ENCODE data around the gene TOLLIP. TPM values are rescaled to one million over a fixed set of nuclear protein-coding genes. Genes with fewer than 3 reads are reported as not detected.

Gene TOLLIP
- total RNA-seq, 1 experiment from 2014 or later = 32.3 TPM

DNA sequence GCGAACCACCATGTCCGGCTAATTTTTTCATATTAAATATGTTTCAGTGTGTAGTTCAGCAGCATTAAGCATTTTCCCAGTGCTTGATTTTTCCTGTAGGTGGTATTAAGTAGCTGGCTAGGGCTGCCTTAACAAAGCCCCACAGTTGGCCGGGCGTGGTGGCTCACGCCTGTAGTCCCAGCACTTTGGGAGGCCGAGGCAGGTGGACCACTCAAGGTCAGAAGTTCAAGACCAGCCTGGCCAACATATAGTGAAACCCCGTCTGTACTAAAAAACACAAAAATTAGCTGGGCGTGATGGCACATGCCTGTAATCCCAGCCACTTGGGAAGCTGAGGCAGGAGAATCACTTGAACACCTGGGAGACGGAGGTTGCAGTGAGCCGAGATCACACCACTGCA lies 33.5 kb upstream of the TOLLIP start:
- Histone ChIP-seq H4K20me1 (ENCODE audit: control insufficient read depth, insufficient read depth, insufficient read length) (no peaks in the 10 kb centered on the region), H2BK20ac (ENCODE audit: low read depth, low read length, poor library complexity, severe bottlenecking) (no peak overlapping the region), H3K4ac (ENCODE audit: low read depth, low read length) (no peak overlapping the region), H3K9me3 (ENCODE audit: control insufficient read depth, low read depth, low read length) (no peaks in the 10 kb centered on the region), H3K27me3 (ENCODE audit: insufficient read depth, low read length) (peaks cover 4% of the 10 kb centered on the region; the same call in 1 of the 2 replicates), H3K79me1 (ENCODE audit: insufficient read depth, low read depth, low read length, poor library complexity, severe bottlenecking) (no peaks in the 10 kb centered on the region), H3K9ac (ENCODE audit: extremely low read depth, insufficient read length, low read length) (no peak overlapping the region), H2BK15ac (ENCODE audit: low read depth, low read length) (no peak overlapping the region), H2BK12ac (ENCODE audit: insufficient read length, low read depth, low read length) (no peak overlapping the region), H3K27ac (ENCODE audit: insufficient read length, low read depth, low read length) (no peak overlapping the region), H3K56ac (ENCODE audit: insufficient read length, low read depth, low read length) (no peak overlapping the region), H4K5ac (ENCODE audit: insufficient read length, low read depth, low read length) (no peak overlapping the region), H2AFZ (ENCODE audit: low read length) (no peak overlapping the region), H3K23me2 (ENCODE audit: insufficient read length, low read depth, low read length, poor library complexity, severe bottlenecking) (no peaks in the 10 kb centered on the region), H3K18ac (ENCODE audit: insufficient read length, low read depth, low read length) (no peak overlapping the region), H3K4me1 (ENCODE audit: insufficient read depth, low read length) (no peaks in the 10 kb centered on the region), H2BK120ac (ENCODE audit: low read depth, low read length, poor library complexity, severe bottlenecking) (no peak overlapping the region), H4K8ac (replicated peaks; ENCODE audit: insufficient read length, low read depth, low read length) (no peak overlapping the region), H2AK5ac (ENCODE audit: insufficient read length, low read length) (no peak overlapping the region), H3T11ph (ENCODE audit: low read length) (no peak overlapping the region), H3K14ac (ENCODE audit: insufficient read depth, low read length) (no peak overlapping the region), H3K23ac (ENCODE audit: insufficient read length, low read depth, low read length) (no peak overlapping the region), H2BK5ac (ENCODE audit: insufficient read length, low read length) (no peak overlapping the region), H4K91ac (ENCODE audit: insufficient read length, low read depth, low read length) (no peak overlapping the region), H3K79me2 (ENCODE audit: insufficient read depth, low read length) (no peaks in the 10 kb centered on the region), H3K4me2 (ENCODE audit: insufficient read depth, insufficient read length, low read length) (no peak overlapping the region)
- peaks cover 0 to 5% of the 10 kb centered on the region in 2 experiments; a peak in 2 of 5 replicates for H3K9me3 Mint-ChIP-seq
- no peaks in the 10 kb centered on the region for H3K36me3 Mint-ChIP-seq (ENCODE audit: insufficient read depth in 1 of 3, low read depth in 3 of 3)
- H3K27ac Mint-ChIP-seq = no peak overlapping the region
- TF ChIP-seq, protein P1, sequence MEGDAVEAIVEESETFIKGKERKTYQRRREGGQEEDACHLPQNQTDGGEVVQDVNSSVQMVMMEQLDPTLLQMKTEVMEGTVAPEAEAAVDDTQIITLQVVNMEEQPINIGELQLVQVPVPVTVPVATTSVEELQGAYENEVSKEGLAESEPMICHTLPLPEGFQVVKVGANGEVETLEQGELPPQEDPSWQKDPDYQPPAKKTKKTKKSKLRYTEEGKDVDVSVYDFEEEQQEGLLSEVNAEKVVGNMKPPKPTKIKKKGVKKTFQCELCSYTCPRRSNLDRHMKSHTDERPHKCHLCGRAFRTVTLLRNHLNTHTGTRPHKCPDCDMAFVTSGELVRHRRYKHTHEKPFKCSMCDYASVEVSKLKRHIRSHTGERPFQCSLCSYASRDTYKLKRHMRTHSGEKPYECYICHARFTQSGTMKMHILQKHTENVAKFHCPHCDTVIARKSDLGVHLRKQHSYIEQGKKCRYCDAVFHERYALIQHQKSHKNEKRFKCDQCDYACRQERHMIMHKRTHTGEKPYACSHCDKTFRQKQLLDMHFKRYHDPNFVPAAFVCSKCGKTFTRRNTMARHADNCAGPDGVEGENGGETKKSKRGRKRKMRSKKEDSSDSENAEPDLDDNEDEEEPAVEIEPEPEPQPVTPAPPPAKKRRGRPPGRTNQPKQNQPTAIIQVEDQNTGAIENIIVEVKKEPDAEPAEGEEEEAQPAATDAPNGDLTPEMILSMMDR (conservative IDR thresholded peaks at IDR 0.05) = no peak
- DNase-seq = no peak
- WGBS (ENCODE audit: extremely low coverage, insufficient read length, low lambda C conversion rate) = no CpG with 5 or more reads among the region's 10 CpGs
- no peaks in the 10 kb centered on the region for H3K4me1 Mint-ChIP-seq
- H3K27me3 Mint-ChIP-seq (ENCODE audit: low read depth) = peaks cover 12% of the 10 kb centered on the region
- H3K4me3 Mint-ChIP-seq = no peak overlapping the region

Data from H9 (cell line).